ENCODE data around the gene PALLD. TPM values are rescaled to one million over a fixed set of nuclear protein-coding genes. Genes with fewer than 3 reads are reported as not detected.

Gene PALLD
- total and polyA plus RNA-seq, 2 of the 8 experiments (the other 6 are each of a cell fraction or from before 2014, with no cell fraction given) = 10.5 to 25.0 TPM

DNA sequence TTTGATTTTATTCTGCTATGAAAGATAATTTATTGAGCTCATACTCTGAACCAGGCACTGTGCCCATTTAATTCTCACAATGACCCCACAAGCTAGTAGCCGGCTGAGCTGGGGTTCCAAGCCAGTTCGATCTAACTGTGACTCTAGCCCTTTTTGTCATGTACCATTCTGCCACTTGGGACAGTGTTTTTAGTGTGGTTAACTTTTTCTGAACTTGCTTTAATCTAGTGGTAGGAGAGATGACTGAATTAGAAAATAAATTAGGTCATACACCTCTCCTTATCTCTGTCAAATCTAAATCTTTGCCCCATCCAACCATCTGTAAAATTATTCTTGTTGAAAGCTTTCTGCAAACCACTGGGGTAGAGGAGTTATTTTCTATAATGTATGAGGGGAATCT lies 377.2 kb downstream of the PALLD start (continued):
- TF ChIP-seq, protein P1, sequence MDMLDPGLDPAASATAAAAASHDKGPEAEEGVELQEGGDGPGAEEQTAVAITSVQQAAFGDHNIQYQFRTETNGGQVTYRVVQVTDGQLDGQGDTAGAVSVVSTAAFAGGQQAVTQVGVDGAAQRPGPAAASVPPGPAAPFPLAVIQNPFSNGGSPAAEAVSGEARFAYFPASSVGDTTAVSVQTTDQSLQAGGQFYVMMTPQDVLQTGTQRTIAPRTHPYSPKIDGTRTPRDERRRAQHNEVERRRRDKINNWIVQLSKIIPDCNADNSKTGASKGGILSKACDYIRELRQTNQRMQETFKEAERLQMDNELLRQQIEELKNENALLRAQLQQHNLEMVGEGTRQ (IDR thresholded peaks at IDR 0.05; ENCODE audit: low read length) = no peak
- TF ChIP-seq SUZ12 (IDR thresholded peaks at IDR 0.05; ENCODE audit: low read length) = no peak
- TF ChIP-seq, protein P2, sequence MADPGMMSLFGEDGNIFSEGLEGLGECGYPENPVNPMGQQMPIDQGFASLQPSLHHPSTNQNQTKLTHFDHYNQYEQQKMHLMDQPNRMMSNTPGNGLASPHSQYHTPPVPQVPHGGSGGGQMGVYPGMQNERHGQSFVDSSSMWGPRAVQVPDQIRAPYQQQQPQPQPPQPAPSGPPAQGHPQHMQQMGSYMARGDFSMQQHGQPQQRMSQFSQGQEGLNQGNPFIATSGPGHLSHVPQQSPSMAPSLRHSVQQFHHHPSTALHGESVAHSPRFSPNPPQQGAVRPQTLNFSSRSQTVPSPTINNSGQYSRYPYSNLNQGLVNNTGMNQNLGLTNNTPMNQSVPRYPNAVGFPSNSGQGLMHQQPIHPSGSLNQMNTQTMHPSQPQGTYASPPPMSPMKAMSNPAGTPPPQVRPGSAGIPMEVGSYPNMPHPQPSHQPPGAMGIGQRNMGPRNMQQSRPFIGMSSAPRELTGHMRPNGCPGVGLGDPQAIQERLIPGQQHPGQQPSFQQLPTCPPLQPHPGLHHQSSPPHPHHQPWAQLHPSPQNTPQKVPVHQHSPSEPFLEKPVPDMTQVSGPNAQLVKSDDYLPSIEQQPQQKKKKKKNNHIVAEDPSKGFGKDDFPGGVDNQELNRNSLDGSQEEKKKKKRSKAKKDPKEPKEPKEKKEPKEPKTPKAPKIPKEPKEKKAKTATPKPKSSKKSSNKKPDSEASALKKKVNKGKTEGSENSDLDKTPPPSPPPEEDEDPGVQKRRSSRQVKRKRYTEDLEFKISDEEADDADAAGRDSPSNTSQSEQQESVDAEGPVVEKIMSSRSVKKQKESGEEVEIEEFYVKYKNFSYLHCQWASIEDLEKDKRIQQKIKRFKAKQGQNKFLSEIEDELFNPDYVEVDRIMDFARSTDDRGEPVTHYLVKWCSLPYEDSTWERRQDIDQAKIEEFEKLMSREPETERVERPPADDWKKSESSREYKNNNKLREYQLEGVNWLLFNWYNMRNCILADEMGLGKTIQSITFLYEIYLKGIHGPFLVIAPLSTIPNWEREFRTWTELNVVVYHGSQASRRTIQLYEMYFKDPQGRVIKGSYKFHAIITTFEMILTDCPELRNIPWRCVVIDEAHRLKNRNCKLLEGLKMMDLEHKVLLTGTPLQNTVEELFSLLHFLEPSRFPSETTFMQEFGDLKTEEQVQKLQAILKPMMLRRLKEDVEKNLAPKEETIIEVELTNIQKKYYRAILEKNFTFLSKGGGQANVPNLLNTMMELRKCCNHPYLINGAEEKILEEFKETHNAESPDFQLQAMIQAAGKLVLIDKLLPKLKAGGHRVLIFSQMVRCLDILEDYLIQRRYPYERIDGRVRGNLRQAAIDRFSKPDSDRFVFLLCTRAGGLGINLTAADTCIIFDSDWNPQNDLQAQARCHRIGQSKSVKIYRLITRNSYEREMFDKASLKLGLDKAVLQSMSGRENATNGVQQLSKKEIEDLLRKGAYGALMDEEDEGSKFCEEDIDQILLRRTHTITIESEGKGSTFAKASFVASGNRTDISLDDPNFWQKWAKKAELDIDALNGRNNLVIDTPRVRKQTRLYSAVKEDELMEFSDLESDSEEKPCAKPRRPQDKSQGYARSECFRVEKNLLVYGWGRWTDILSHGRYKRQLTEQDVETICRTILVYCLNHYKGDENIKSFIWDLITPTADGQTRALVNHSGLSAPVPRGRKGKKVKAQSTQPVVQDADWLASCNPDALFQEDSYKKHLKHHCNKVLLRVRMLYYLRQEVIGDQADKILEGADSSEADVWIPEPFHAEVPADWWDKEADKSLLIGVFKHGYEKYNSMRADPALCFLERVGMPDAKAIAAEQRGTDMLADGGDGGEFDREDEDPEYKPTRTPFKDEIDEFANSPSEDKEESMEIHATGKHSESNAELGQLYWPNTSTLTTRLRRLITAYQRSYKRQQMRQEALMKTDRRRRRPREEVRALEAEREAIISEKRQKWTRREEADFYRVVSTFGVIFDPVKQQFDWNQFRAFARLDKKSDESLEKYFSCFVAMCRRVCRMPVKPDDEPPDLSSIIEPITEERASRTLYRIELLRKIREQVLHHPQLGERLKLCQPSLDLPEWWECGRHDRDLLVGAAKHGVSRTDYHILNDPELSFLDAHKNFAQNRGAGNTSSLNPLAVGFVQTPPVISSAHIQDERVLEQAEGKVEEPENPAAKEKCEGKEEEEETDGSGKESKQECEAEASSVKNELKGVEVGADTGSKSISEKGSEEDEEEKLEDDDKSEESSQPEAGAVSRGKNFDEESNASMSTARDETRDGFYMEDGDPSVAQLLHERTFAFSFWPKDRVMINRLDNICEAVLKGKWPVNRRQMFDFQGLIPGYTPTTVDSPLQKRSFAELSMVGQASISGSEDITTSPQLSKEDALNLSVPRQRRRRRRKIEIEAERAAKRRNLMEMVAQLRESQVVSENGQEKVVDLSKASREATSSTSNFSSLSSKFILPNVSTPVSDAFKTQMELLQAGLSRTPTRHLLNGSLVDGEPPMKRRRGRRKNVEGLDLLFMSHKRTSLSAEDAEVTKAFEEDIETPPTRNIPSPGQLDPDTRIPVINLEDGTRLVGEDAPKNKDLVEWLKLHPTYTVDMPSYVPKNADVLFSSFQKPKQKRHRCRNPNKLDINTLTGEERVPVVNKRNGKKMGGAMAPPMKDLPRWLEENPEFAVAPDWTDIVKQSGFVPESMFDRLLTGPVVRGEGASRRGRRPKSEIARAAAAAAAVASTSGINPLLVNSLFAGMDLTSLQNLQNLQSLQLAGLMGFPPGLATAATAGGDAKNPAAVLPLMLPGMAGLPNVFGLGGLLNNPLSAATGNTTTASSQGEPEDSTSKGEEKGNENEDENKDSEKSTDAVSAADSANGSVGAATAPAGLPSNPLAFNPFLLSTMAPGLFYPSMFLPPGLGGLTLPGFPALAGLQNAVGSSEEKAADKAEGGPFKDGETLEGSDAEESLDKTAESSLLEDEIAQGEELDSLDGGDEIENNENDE (IDR thresholded peaks at IDR 0.05; ENCODE audit: insufficient replicate concordance, low read length) = no peak
- TF ChIP-seq, protein P3, sequence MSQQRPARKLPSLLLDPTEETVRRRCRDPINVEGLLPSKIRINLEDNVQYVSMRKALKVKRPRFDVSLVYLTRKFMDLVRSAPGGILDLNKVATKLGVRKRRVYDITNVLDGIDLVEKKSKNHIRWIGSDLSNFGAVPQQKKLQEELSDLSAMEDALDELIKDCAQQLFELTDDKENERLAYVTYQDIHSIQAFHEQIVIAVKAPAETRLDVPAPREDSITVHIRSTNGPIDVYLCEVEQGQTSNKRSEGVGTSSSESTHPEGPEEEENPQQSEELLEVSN (IDR thresholded peaks at IDR 0.05) = no peak

Data from H1 (cell line).